HepG2 (cell line): ENCODE measurements around the gene DNAL4. TPM values are rescaled to one million over a fixed set of nuclear protein-coding genes. Genes with fewer than 3 reads are reported as not detected.

Experiments used
- CBX1 ChIP-seq: IDR thresholded peaks from one replicate; pipeline ENCODE4 v1.6.1; 2016; ENCODE audit warnings: antibody characterized with exemption, low read depth
- EEA1 ChIP-seq: sonication (generic); formaldehyde crosslinking; IDR thresholded peaks from 2 replicates; pipeline ENCODE4 v1.5.1; 2020; ENCODE audit warnings: mild to moderate bottlenecking, missing genetic modification reagents, borderline replicate concordance
- FOXP1 ChIP-seq, 2 experiments: fragments of 450-650 bp in 1 of 2; IDR thresholded peaks; 2 replicates each; pipeline ENCODE4 v1.6.1; 2017 to 2018; ENCODE audit warnings: antibody characterized with exemption in 1 of 2
- HNRNPL ChIP-seq: fragments of 200-400 bp; formaldehyde crosslinking; IDR thresholded peaks from 2 replicates; pipeline ENCODE4 v1.6.1; 2017; ENCODE audit warnings: mild to moderate bottlenecking, low read depth, low read length
- ISL2 ChIP-seq: sonication (generic); formaldehyde crosslinking; IDR thresholded peaks from 2 replicates; pipeline ENCODE4 v1.5.0; 2020; ENCODE audit warnings: missing genetic modification reagents
- MBD4 ChIP-seq: IDR thresholded peaks from 2 replicates; pipeline ENCODE4 v1.6.1; 2012; ENCODE audit warnings: low read length, inconsistent platforms, borderline replicate concordance
- NFE2L2 ChIP-seq: fragments of 150-350 bp; IDR thresholded peaks from 2 replicates; pipeline ENCODE4 v1.6.1; 2014; ENCODE audit warnings: low read length
- NFYB ChIP-seq: sonication (generic); formaldehyde crosslinking; IDR thresholded peaks from 2 replicates; pipeline ENCODE4 v1.4.0; 2020; ENCODE audit warnings: missing genetic modification reagents
- PHF5A ChIP-seq: IDR thresholded peaks from one replicate; pipeline ENCODE4 v1.6.1; 2018; ENCODE audit warnings: low read depth, missing genetic modification reagents; ENCODE audit not compliant: unreplicated experiment
- PTBP1 ChIP-seq: fragments of 200-400 bp; formaldehyde crosslinking; IDR thresholded peaks from 2 replicates; pipeline ENCODE4 v1.6.1; 2018; ENCODE audit warnings: low read length, low read depth; ENCODE audit not compliant: poor library complexity, severe bottlenecking
- RAD21 ChIP-seq: fragments of 450-650 bp; formaldehyde crosslinking; IDR thresholded peaks from 2 replicates; pipeline ENCODE4 v1.5.0; 2020; ENCODE audit warnings: mild to moderate bottlenecking
- RBFOX2 ChIP-seq: fragments of 200-400 bp; formaldehyde crosslinking; IDR thresholded peaks from 2 replicates; pipeline ENCODE4 v1.6.1; 2017; ENCODE audit warnings: low read depth, mild to moderate bottlenecking, low read length
- TEAD3 ChIP-seq: optimal IDR thresholded peaks from 2 replicates; pipeline ENCODE3; 2016; ENCODE audit warnings: borderline replicate concordance
- UBTF ChIP-seq: sonication (generic); formaldehyde crosslinking; IDR thresholded peaks from 2 replicates; pipeline ENCODE4 v1.4.0; 2020; ENCODE audit warnings: mild to moderate bottlenecking, missing genetic modification reagents
- ZFAT ChIP-seq: sonication (generic); formaldehyde crosslinking; conservative IDR thresholded peaks from 2 replicates; pipeline ENCODE4 v1.8.1; 2023; ENCODE audit warnings: missing genetic modification reagents, inconsistent platforms
- ZFP36L1 ChIP-seq: sonication (generic); formaldehyde crosslinking; IDR thresholded peaks from 2 replicates; pipeline ENCODE4 v1.8.0; 2022; ENCODE audit warnings: mild to moderate bottlenecking, missing genetic modification reagents, moderate library complexity
- ZNF180 ChIP-seq: sonication (generic); formaldehyde crosslinking; IDR thresholded peaks from 2 replicates; pipeline ENCODE4 v1.4.0; 2020; ENCODE audit warnings: low read depth, missing genetic modification reagents, borderline replicate concordance
- ZNF230 ChIP-seq: sonication (generic); formaldehyde crosslinking; IDR thresholded peaks from 2 replicates; pipeline ENCODE4 v1.4.0; 2020; ENCODE audit warnings: mild to moderate bottlenecking, missing genetic modification reagents
- ZNF24 ChIP-seq: fragments of 450-650 bp; IDR thresholded peaks from 2 replicates; pipeline ENCODE4 v1.6.1; 2017; ENCODE audit warnings: antibody characterized with exemption, mild to moderate bottlenecking
- ZNF430 ChIP-seq: sonication (generic); formaldehyde crosslinking; IDR thresholded peaks from 2 replicates; pipeline ENCODE4 v1.9.0; 2021; ENCODE audit warnings: mild to moderate bottlenecking, missing genetic modification reagents
- ZNF441 ChIP-seq: sonication (generic); formaldehyde crosslinking; IDR thresholded peaks from 2 replicates; pipeline ENCODE4 v1.7.0; 2021; ENCODE audit warnings: missing genetic modification reagents, borderline replicate concordance
- ZNF564 ChIP-seq: sonication (generic); formaldehyde crosslinking; IDR thresholded peaks from 2 replicates; pipeline ENCODE4 v1.8.1; 2023; ENCODE audit warnings: mild to moderate bottlenecking, missing genetic modification reagents
- ZNF570 ChIP-seq: sonication (generic); formaldehyde crosslinking; IDR thresholded peaks from 2 replicates; pipeline ENCODE4 v1.4.0; 2020; ENCODE audit warnings: mild to moderate bottlenecking, missing genetic modification reagents, borderline replicate concordance
- ZSCAN21 ChIP-seq: sonication (generic); formaldehyde crosslinking; IDR thresholded peaks from 2 replicates; pipeline ENCODE4 v1.8.0; 2022; ENCODE audit warnings: mild to moderate bottlenecking, missing genetic modification reagents, moderate library complexity, borderline replicate concordance
- polyA plus RNA-seq, 8 experiments: library from polyadenylated mRNA; depleted of rRNA in 3 of 8; stranded (reverse) in 7 of 8; unstranded in 1 of 8; fragments of >200 nt; fragmentation: Illumina TruSeq in 4 of 8; extraction: Trizol in 4 of 8; gene quantifications; 2 replicates each; pipeline versions ENCODE4 v1.2.1 to v1.2.3, GENCODE V29; 2011 to 2016; ENCODE audit warnings: low read depth in 4 of 8, missing spikeins in 1 of 8, mixed read lengths in 1 of 8; ENCODE audit not compliant: insufficient read depth in 1 of 8
- total RNA-seq, 5 experiments: library from RNA; depleted of rRNA; stranded (reverse); fragments of >200 nt; fragmentation: Illumina TruSeq; extraction: Trizol; gene quantifications; 2 replicates each; pipeline ENCODE4 v1.2.3, GENCODE V29; 2016; ENCODE audit warnings: low read depth in 1 of 5
- TF ChIP-seq, protein P1 (sequence below): sonication (generic); formaldehyde crosslinking; conservative IDR thresholded peaks from 2 replicates; pipeline ENCODE4 v1.4.0; 2020; ENCODE audit warnings: missing genetic modification reagents
- TF ChIP-seq, protein P2 (sequence below): IDR thresholded peaks from 2 replicates; pipeline ENCODE4 v1.6.1; 2016
- TF ChIP-seq, protein P3 (sequence below): sonication (generic); formaldehyde crosslinking; IDR thresholded peaks from 2 replicates; pipeline ENCODE4 v1.8.1; 2023; ENCODE audit warnings: mild to moderate bottlenecking, missing genetic modification reagents

Gene DNAL4
- total and polyA plus RNA-seq, 2 of the 13 experiments (the other 11 are each of a cell fraction or from before 2014, with no cell fraction given), result 8.0 to 10.7 TPM

DNA sequence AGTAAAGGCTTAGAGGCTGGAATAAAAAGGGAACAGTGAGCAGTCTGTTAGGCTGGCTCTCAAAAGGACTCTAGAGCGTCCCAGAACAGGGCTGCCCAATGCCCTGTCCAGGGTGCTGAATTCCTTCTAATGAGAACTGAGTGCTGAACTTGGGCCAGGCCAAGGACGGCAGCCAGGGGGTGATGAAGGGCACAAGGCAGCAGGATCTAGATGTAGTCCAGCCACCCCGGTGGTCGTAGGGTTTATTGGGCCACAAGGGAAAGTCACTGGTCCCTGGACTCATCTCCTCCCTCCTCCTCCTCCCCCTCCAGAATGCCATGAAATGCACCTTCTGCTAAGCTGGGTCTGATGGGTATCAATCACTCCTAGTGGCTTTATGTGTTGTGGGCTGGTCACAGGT, 30.6 kb upstream of the DNAL4 start (continued):
- TF ChIP-seq, protein P1, sequence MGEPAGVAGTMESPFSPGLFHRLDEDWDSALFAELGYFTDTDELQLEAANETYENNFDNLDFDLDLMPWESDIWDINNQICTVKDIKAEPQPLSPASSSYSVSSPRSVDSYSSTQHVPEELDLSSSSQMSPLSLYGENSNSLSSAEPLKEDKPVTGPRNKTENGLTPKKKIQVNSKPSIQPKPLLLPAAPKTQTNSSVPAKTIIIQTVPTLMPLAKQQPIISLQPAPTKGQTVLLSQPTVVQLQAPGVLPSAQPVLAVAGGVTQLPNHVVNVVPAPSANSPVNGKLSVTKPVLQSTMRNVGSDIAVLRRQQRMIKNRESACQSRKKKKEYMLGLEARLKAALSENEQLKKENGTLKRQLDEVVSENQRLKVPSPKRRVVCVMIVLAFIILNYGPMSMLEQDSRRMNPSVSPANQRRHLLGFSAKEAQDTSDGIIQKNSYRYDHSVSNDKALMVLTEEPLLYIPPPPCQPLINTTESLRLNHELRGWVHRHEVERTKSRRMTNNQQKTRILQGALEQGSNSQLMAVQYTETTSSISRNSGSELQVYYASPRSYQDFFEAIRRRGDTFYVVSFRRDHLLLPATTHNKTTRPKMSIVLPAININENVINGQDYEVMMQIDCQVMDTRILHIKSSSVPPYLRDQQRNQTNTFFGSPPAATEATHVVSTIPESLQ (CRISPR knock-in tag), result peak; percentile 96; the same call in 1 of the 2 replicates
- peak; percentile 25; the same call in 1 of the 2 replicates for TF ChIP-seq ZNF430 (CRISPR knock-in tag)
- TF ChIP-seq RAD21 (CRISPR knock-in tag), result 0 out of 2 replicates have a peak, but pooled peaks have one; percentile 20
- TF ChIP-seq ZNF24, result no peak
- TF ChIP-seq ZNF570 (CRISPR knock-in tag), result no peak
- TF ChIP-seq NFE2L2, result no peak
- TF ChIP-seq PHF5A (CRISPR knock-in tag), result no peak
- no peak; the same call in 1 of the 2 replicates for TF ChIP-seq ZNF180 (CRISPR knock-in tag)
- TF ChIP-seq ZNF441, result peak; percentile 89
- TF ChIP-seq, protein P2, sequence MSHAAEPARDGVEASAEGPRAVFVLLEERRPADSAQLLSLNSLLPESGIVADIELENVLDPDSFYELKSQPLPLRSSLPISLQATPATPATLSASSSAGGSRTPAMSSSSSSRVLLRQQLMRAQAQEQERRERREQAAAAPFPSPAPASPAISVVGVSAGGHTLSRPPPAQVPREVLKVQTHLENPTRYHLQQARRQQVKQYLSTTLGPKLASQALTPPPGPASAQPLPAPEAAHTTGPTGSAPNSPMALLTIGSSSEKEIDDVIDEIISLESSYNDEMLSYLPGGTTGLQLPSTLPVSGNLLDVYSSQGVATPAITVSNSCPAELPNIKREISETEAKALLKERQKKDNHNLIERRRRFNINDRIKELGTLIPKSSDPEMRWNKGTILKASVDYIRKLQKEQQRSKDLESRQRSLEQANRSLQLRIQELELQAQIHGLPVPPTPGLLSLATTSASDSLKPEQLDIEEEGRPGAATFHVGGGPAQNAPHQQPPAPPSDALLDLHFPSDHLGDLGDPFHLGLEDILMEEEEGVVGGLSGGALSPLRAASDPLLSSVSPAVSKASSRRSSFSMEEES (CRISPR knock-in tag), result peak; percentile 80
- TF ChIP-seq MBD4, result no peak
- no peak for TF ChIP-seq NFYB
- no peak for TF ChIP-seq EEA1 (CRISPR knock-in tag)
- TF ChIP-seq, protein P3, sequence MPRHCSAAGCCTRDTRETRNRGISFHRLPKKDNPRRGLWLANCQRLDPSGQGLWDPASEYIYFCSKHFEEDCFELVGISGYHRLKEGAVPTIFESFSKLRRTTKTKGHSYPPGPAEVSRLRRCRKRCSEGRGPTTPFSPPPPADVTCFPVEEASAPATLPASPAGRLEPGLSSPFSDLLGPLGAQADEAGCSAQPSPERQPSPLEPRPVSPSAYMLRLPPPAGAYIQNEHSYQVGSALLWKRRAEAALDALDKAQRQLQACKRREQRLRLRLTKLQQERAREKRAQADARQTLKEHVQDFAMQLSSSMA (CRISPR knock-in tag), result no peak
- no peak for TF ChIP-seq RBFOX2
- TF ChIP-seq ZSCAN21 (CRISPR knock-in tag), result no peak
- no peak for TF ChIP-seq CBX1
- TF ChIP-seq ZFAT (CRISPR knock-in tag), result 0 out of 2 replicates have a peak, but pooled peaks have one; percentile 67
- TF ChIP-seq ZFP36L1 (CRISPR knock-in tag), result no peak
- TF ChIP-seq TEAD3, result peak; percentile 65
- no peak for TF ChIP-seq PTBP1
- TF ChIP-seq UBTF, result no peak
- 0 out of 2 replicates have a peak, but pooled peaks have one; percentile 33 for TF ChIP-seq ISL2 (CRISPR knock-in tag)
- no peak for TF ChIP-seq HNRNPL
- TF ChIP-seq ZNF230 (CRISPR knock-in tag), result no peak
- no peak for TF ChIP-seq FOXP1 (IDR thresholded peaks at IDR 0.05)
- no peak for TF ChIP-seq FOXP1 (CRISPR knock-in tag; IDR thresholded peaks at IDR 0.05)
- no peak for TF ChIP-seq ZNF564 (CRISPR knock-in tag)
